Choroid plexus epithelial cell (primary cell): ENCODE results near the gene JOSD2.

ENCODE experiments used
- DNase-seq: peaks from one replicate; pipeline ENCODE4 v3.0.0-alpha.2; 2010; ENCODE audit warnings: low read depth
- H3K4me3 ChIP-seq: 2 replicates; pipeline ENCODE4 v1.5.1; 2011; ENCODE audit warnings: low read depth, mild to moderate bottlenecking, control low read depth, low read length, moderate library complexity
- CTCF ChIP-seq: conservative IDR thresholded peaks from 2 replicates; pipeline ENCODE4 v1.5.1; 2011; ENCODE audit warnings: low read depth, mild to moderate bottlenecking, control low read depth, inconsistent platforms, low read length, moderate library complexity

The JOSD2 gene, protein sequence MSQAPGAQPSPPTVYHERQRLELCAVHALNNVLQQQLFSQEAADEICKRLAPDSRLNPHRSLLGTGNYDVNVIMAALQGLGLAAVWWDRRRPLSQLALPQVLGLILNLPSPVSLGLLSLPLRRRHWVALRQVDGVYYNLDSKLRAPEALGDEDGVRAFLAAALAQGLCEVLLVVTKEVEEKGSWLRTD

GRCh38 chr19:50511069-50511822 lies at the start of gene JOSD2:
Gene JOSD2 (minus strand): TSS chr19:50511191. CDS start chr19:50510431, 760 bp downstream.
- peak within 1 kb of the TSS; percentile 90 for H3K4me3 ChIP-seq
- DNase-seq = peak; percentile 100
- TF ChIP-seq CTCF = no peak

GRCh38 chr19:50559636-50560035 lies 48.6 kb upstream of the JOSD2 start:
- H3K4me3 ChIP-seq = no peak overlapping the region
- no peak for TF ChIP-seq CTCF
- no peak for DNase-seq

GRCh38 chr19:50558449-50558848 lies 47.5 kb upstream of the JOSD2 start:
- TF ChIP-seq CTCF = no peak
- DNase-seq = no peak
- H3K4me3 ChIP-seq = no peak overlapping the region

DNA sequence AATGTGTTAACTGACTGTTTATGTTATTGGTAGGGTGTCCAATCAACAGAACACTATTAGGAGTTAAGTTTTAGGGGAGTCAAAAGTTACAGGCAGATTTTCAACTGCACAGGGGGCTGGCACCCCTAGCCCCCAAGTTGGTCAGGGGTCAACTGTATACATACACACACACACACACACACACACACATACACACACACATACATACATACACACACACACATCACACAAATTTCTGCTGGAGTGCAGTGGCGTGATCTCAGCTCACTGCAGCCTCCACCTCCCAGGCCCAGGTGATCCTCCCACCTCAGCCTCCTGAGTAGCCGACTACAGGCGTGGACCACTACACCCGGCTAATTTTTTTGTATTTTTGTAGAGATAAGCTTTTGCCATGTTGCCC lies 47.0 kb upstream of the JOSD2 start:
- H3K4me3 ChIP-seq = no peak overlapping the region
- no peak for DNase-seq
- TF ChIP-seq CTCF = no peak

DNA sequence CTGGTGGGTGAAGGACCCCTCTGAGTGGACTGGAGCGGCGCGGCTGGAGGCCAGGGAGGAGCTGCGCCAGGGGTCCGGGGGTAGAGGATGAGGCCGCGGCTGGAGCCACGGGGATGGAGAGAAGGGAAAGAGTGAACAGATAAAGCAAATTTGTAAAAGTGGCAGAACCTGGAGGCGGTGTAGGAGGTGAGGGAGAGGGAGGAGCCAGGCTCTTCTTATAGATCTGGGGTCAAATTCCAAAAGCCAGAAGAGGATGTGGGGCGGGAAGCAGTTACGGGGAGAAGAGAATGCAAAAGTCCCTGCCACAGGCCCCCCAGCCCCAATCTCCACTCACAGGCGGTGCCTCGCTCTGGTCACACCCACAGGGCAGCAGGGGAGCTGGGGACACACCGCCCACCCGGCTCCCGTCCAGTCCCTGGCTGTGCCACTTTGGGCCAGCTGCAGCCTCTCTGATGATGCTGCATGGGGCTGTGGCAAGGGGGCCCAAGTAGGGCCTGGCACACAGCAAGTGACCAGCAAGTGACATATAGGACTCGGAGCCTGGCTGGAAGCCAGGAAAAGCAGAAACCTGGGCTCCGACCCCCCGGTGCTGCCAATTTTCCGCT lies 46.1 kb upstream of the JOSD2 start:
- no peak for DNase-seq
- H3K4me3 ChIP-seq = no peak overlapping the region
- no peak for TF ChIP-seq CTCF

DNA sequence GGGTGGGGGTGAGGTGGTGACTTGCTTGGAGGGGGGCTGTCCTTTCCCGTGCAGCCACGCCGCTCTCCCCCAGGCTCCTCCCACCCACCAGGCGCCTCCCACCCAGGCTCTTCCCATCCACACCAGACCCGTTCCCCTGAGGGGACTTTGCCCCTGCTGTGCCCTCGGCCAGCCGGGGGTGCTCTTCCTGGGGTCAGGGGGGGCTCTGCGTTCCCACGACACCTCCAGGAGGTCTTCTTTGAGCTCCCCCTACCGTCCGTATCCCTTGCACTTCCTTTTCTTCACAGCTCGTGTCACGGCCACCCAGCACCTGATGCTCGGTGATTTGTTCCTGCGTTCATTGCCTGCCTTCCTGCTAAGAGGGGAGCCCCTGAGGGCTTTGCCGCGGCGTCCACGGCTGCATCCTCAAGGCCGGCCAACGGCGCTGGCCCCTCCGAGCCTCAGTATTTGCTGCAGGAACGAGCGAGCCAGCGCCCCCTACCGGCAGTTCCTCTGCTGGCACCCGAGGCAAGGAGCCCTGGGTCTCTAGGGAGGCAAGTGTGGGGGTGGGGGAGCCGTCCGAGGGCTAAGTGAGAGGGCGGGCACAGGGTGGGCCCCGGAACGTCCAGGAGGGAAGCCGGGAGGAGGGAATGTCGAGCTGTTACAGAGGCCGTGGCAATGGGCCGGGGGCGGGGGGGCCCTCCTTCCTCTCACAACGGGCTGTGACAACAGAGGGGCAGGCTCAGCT lies 45.5 kb upstream of the JOSD2 start:
- H3K4me3 ChIP-seq = peak overlapping the region; percentile 36
- peak; percentile 67 for DNase-seq
- TF ChIP-seq CTCF = peak; percentile 77
